MM.1S (cell line): ENCODE results near the gene BANP.

ENCODE experiments used
- DNase-seq: peaks from one replicate; pipeline ENCODE4 v3.0.0-alpha.2; 2015
- H2AFZ ChIP-seq: fragments of 300-600 bp; sonication (generic); 2 replicates; pipeline ENCODE4 v1.6.0; 2016; ENCODE audit warnings: antibody characterized with exemption, low read length
- H3F3A ChIP-seq: fragments of 300-600 bp; sonication (generic); 2 replicates; pipeline ENCODE4 v1.6.1; 2016; ENCODE audit warnings: mild to moderate bottlenecking, antibody characterized with exemption, low read length, moderate library complexity, mixed read lengths; ENCODE audit not compliant: insufficient read depth
- H3K27ac ChIP-seq: fragments of 300-600 bp; sonication (generic); 2 replicates; pipeline ENCODE4 v1.5.1; 2016; ENCODE audit warnings: mild to moderate bottlenecking, low read length
- H3K27me3 ChIP-seq: fragments of 300-600 bp; sonication (generic); replicated peaks from 2 replicates; pipeline ENCODE4 v1.6.0; 2016; ENCODE audit warnings: low read length; ENCODE audit not compliant: insufficient read depth
- H3K36me3 ChIP-seq: fragments of 300-600 bp; sonication (generic); replicated peaks from 2 replicates; pipeline ENCODE4 v1.6.1; 2016; ENCODE audit warnings: mild to moderate bottlenecking, low read length, mixed read lengths; ENCODE audit not compliant: insufficient read depth
- H3K4me1 ChIP-seq: fragments of 300-600 bp; sonication (generic); 2 replicates; pipeline ENCODE4 v1.6.1; 2016; ENCODE audit warnings: low read length, mixed read lengths
- H3K4me2 ChIP-seq: fragments of 300-600 bp; sonication (generic); 2 replicates; pipeline ENCODE4 v1.6.0; 2016; ENCODE audit warnings: low read depth, low read length
- H3K4me3 ChIP-seq: fragments of 300-600 bp; sonication (generic); 2 replicates; pipeline ENCODE4 v1.5.1; 2016; ENCODE audit warnings: low read length, mixed read lengths
- H3K79me2 ChIP-seq: fragments of 300-600 bp; sonication (generic); 2 replicates; pipeline ENCODE4 v1.6.1; 2016; ENCODE audit warnings: mixed run types, low read length, mixed read lengths
- H3K9ac ChIP-seq: fragments of 300-600 bp; sonication (generic); 2 replicates; pipeline ENCODE4 v1.6.1; 2016; ENCODE audit warnings: low read length, mixed read lengths
- H3K9me2 ChIP-seq: fragments of 300-600 bp; sonication (generic); replicated peaks from 2 replicates; pipeline ENCODE4 v1.6.1; 2016; ENCODE audit warnings: mild to moderate bottlenecking, low read length, mixed read lengths; ENCODE audit not compliant: insufficient read depth
- H3K9me3 ChIP-seq: fragments of 300-600 bp; sonication (generic); replicated peaks from 2 replicates; pipeline ENCODE4 v1.6.1; 2016; ENCODE audit warnings: mild to moderate bottlenecking, low read length, mixed read lengths; ENCODE audit not compliant: insufficient read depth
- H4K20me1 ChIP-seq: fragments of 300-600 bp; sonication (generic); 2 replicates; pipeline ENCODE4 v1.6.1; 2016; ENCODE audit warnings: mild to moderate bottlenecking, low read length, moderate library complexity, mixed read lengths; ENCODE audit not compliant: insufficient read depth
- CTCF ChIP-seq: fragments of 300-600 bp; sonication (generic); IDR thresholded peaks from 2 replicates; pipeline ENCODE4 v1.5.1; 2016; ENCODE audit warnings: antibody characterized with exemption, low read length, mixed read lengths
- EZH2 ChIP-seq: fragments of 300-600 bp; sonication (generic); optimal IDR thresholded peaks from 2 replicates; pipeline ENCODE3; 2017; ENCODE audit warnings: low read depth, mild to moderate bottlenecking, antibody characterized with exemption, low read length, mixed read lengths
- EZH2phosphoT487 ChIP-seq: fragments of 300-600 bp; sonication (generic); IDR thresholded peaks from 2 replicates; pipeline ENCODE4 v1.6.1; 2018; ENCODE audit warnings: antibody characterized with exemption, low read length

The BANP gene

GRCh38 chr16:88012360-88012759, 61.1 kb downstream of the BANP start:
- Histone ChIP-seq H3K36me3 (no peaks in the 10 kb centered on the region), H3K79me2 (no peaks in the 10 kb centered on the region), H3K27ac (no peak overlapping the region), H3K9ac (no peak overlapping the region), H3F3A (no peaks in the 10 kb centered on the region), H3K4me2 (no peak overlapping the region), H3K4me1 (no peaks in the 10 kb centered on the region), H2AFZ (no peak overlapping the region), H3K4me3 (no peak overlapping the region), H3K9me2 (no peaks in the 10 kb centered on the region), H3K27me3 (no peaks in the 10 kb centered on the region), H3K9me3 (no peaks in the 10 kb centered on the region), H4K20me1 (no peaks in the 10 kb centered on the region)
- TF ChIP-seq EZH2phosphoT487: no peak
- TF ChIP-seq EZH2: no peak
- no peak for DNase-seq

GRCh38 chr16:88013091-88013609, 61.9 kb downstream of the BANP start:
- Histone ChIP-seq H3F3A (no peaks in the 10 kb centered on the region), H3K27ac (no peak overlapping the region), H3K9me2 (no peaks in the 10 kb centered on the region), H3K4me3 (no peak overlapping the region), H3K36me3 (no peaks in the 10 kb centered on the region), H3K4me2 (no peak overlapping the region), H2AFZ (no peak overlapping the region), H3K27me3 (no peaks in the 10 kb centered on the region), H3K4me1 (no peaks in the 10 kb centered on the region), H3K9ac (no peak overlapping the region), H3K9me3 (no peaks in the 10 kb centered on the region), H4K20me1 (no peaks in the 10 kb centered on the region), H3K79me2 (no peaks in the 10 kb centered on the region)
- no peak for DNase-seq
- TF ChIP-seq EZH2 (no peak), CTCF (no peak), EZH2phosphoT487 (no peak)

GRCh38 chr16:88013766-88014251, 62.6 kb downstream of the BANP start:
- no peak for TF ChIP-seq EZH2phosphoT487
- no peak for TF ChIP-seq CTCF
- Histone ChIP-seq H3K79me2 (no peaks in the 10 kb centered on the region), H3K9ac (no peak overlapping the region), H2AFZ (no peak overlapping the region), H4K20me1 (no peaks in the 10 kb centered on the region), H3K27me3 (no peaks in the 10 kb centered on the region), H3F3A (no peaks in the 10 kb centered on the region), H3K27ac (no peak overlapping the region), H3K4me3 (no peak overlapping the region), H3K9me3 (no peaks in the 10 kb centered on the region), H3K36me3 (no peaks in the 10 kb centered on the region), H3K4me2 (no peak overlapping the region), H3K4me1 (no peaks in the 10 kb centered on the region), H3K9me2 (no peaks in the 10 kb centered on the region)
- DNase-seq: no peak

GRCh38 chr16:88014252-88014781, 63.1 kb downstream of the BANP start:
- H3K27me3 ChIP-seq: no peaks in the 10 kb centered on the region
- no peak overlapping the region for H3K4me2 ChIP-seq
- TF ChIP-seq CTCF (no peak), EZH2 (no peak), EZH2phosphoT487 (no peak)
- H3K27ac ChIP-seq: no peak overlapping the region
- H3K36me3 ChIP-seq: no peaks in the 10 kb centered on the region
- no peak overlapping the region for H3K9ac ChIP-seq
- no peaks in the 10 kb centered on the region for H3K9me2 ChIP-seq
- H3K4me1 ChIP-seq: no peaks in the 10 kb centered on the region
- no peak overlapping the region for H3K4me3 ChIP-seq
- no peak for DNase-seq
- H3K9me3 ChIP-seq: no peaks in the 10 kb centered on the region
- H2AFZ ChIP-seq: no peak overlapping the region
- H4K20me1 ChIP-seq: no peaks in the 10 kb centered on the region
- H3K79me2 ChIP-seq: no peaks in the 10 kb centered on the region
- H3F3A ChIP-seq: no peaks in the 10 kb centered on the region
